ENCODE results near the gene EPC2. TPM values are rescaled to one million over a fixed set of nuclear protein-coding genes. Genes with fewer than 3 reads are reported as not detected.
A peak's percentile ranks its signal among the peaks of the same experiment; 100 is the strongest.

The EPC2 gene
- polyA plus RNA-seq, 6 donors from 2014 or later, result 2.2 to 4.4 (median 3.6) TPM

- Mint-ChIP-seq H3K27me3 (no peaks in the 10 kb centered on the region), H3K4me1 (peaks cover 73 to 92% (median 85%) of the 10 kb centered on the region in 3 donors), H3K4me3 (no peak overlapping the region), H3K27ac (peak overlapping the region in 2 of 6 donors; percentile 42 to 52), H3K36me3 (peaks cover 5 to 12% of the 10 kb centered on the region in 2 donors), H3K9me3 (peaks cover 0 to 3% (median 0%) of the 10 kb centered on the region in 7 donors)
- DNase-seq (no peak), ATAC-seq (ENCODE audit: low read depth in 2 of 2) (no peak)
These were observed 77.6 kb downstream of the EPC2 start for GRCh38 chr2:148721991-148722777.

- Mint-ChIP-seq H3K27me3 (no peaks in the 10 kb centered on the region), H3K4me1 (peaks cover 52 to 72% (median 67%) of the 10 kb centered on the region in 3 donors), H3K9me3 (peaks cover 0 to 4% (median 0%) of the 10 kb centered on the region in 7 donors), H3K27ac (peak overlapping the region in 2 of 6 donors; percentile 61 to 63), H3K4me3 (peak overlapping the region in 7 of 8 donors; percentile 3 to 73 (median 26)), H3K36me3 (peaks cover 0 to 5% of the 10 kb centered on the region in 2 donors)
- peak; percentile 40 for ATAC-seq (ENCODE audit: low read depth in 2 of 2)
- peak; percentile 12 for DNase-seq
These were observed 81.0 kb downstream of the EPC2 start for GRCh38 chr2:148725564-148725963.

GRCh38 chr2:148726228-148726627 lies 81.7 kb downstream of the EPC2 start:
- no peaks in the 10 kb centered on the region for H3K27me3 Mint-ChIP-seq
- peak overlapping the region in 3 of 8 donors; percentile 17 to 73 (median 42) for H3K4me3 Mint-ChIP-seq
- no peak overlapping the region for H3K27ac Mint-ChIP-seq
- ATAC-seq (ENCODE audit: low read depth in 2 of 2) (peak in 1 of 2 donors; percentile 25), DNase-seq (no peak)
- H3K9me3 Mint-ChIP-seq, result peaks cover 0 to 4% (median 0%) of the 10 kb centered on the region in 7 donors
- peaks cover 0 to 5% of the 10 kb centered on the region in 2 donors for H3K36me3 Mint-ChIP-seq
- H3K4me1 Mint-ChIP-seq, result peaks cover 45 to 70% (median 67%) of the 10 kb centered on the region in 3 donors

- H3K4me1 Mint-ChIP-seq, result peaks cover 25 to 45% (median 41%) of the 10 kb centered on the region in 3 donors
- H3K27me3 Mint-ChIP-seq, result no peaks in the 10 kb centered on the region
- H3K4me3 Mint-ChIP-seq, result no peak overlapping the region
- peaks cover 0 to 5% of the 10 kb centered on the region in 2 donors for H3K36me3 Mint-ChIP-seq
- ATAC-seq (ENCODE audit: low read depth in 2 of 2) (no peak), DNase-seq (no peak)
- H3K27ac Mint-ChIP-seq, result peak overlapping the region in 2 of 6 donors; percentile 5 to 52
- H3K9me3 Mint-ChIP-seq, result peaks cover 0 to 4% (median 0%) of the 10 kb centered on the region in 7 donors
These were observed 85.5 kb downstream of the EPC2 start for GRCh38 chr2:148730085-148730484.

- H3K36me3 Mint-ChIP-seq, result no peaks in the 10 kb centered on the region
- H3K27ac Mint-ChIP-seq, result peak overlapping the region in 4 of 6 donors; percentile 26 to 71 (median 48)
- H3K4me3 Mint-ChIP-seq, result no peak overlapping the region
- H3K4me1 Mint-ChIP-seq, result peaks cover 39 to 47% (median 46%) of the 10 kb centered on the region in 3 donors
- no peak for DNase-seq
- ATAC-seq (ENCODE audit: low read depth in 2 of 2), result no peak
- H3K9me3 Mint-ChIP-seq, result no peaks in the 10 kb centered on the region
- no peaks in the 10 kb centered on the region for H3K27me3 Mint-ChIP-seq
These were observed 93.2 kb downstream of the EPC2 start for GRCh38 chr2:148737742-148738141.

GRCh38 chr2:148739454-148740105 lies 95.0 kb downstream of the EPC2 start:
- H3K9me3 Mint-ChIP-seq, result no peaks in the 10 kb centered on the region
- peaks cover 43 to 53% (median 46%) of the 10 kb centered on the region in 3 donors for H3K4me1 Mint-ChIP-seq
- ATAC-seq (ENCODE audit: low read depth in 2 of 2) (peak; percentile 45 to 50), DNase-seq (no peak)
- H3K27ac Mint-ChIP-seq, result peak overlapping the region in 3 of 6 donors; percentile 5 to 73 (median 19)
- H3K4me3 Mint-ChIP-seq, result peak overlapping the region in 6 of 8 donors; percentile 1 to 76 (median 44)
- H3K27me3 Mint-ChIP-seq, result no peaks in the 10 kb centered on the region
- H3K36me3 Mint-ChIP-seq, result no peaks in the 10 kb centered on the region

- Mint-ChIP-seq H3K27me3 (no peaks in the 10 kb centered on the region), H3K27ac (peak overlapping the region in 1 of 6 donors; percentile 70), H3K4me1 (peaks cover 47 to 53% (median 52%) of the 10 kb centered on the region in 3 donors), H3K9me3 (no peaks in the 10 kb centered on the region), H3K36me3 (peaks cover 7 to 10% of the 10 kb centered on the region in 2 donors), H3K4me3 (peak overlapping the region in 1 of 8 donors; percentile 22)
- no peak for DNase-seq
- ATAC-seq (ENCODE audit: low read depth in 2 of 2), result no peak
These were observed 97.8 kb downstream of the EPC2 start for GRCh38 chr2:148742373-148742772.

- peak overlapping the region in 1 of 6 donors; percentile 65 for H3K27ac Mint-ChIP-seq
- H3K9me3 Mint-ChIP-seq, result no peaks in the 10 kb centered on the region
- H3K27me3 Mint-ChIP-seq, result no peaks in the 10 kb centered on the region
- no peak overlapping the region for H3K4me3 Mint-ChIP-seq
- DNase-seq (no peak), ATAC-seq (ENCODE audit: low read depth in 2 of 2) (no peak)
- H3K36me3 Mint-ChIP-seq, result peaks cover 7 to 18% of the 10 kb centered on the region in 2 donors
- peaks cover 29 to 35% (median 33%) of the 10 kb centered on the region in 3 donors for H3K4me1 Mint-ChIP-seq
These were observed 100.8 kb downstream of the EPC2 start for GRCh38 chr2:148745151-148745851.

- no peak for ATAC-seq (ENCODE audit: low read depth in 2 of 2)
- peak overlapping the region in 1 of 8 donors; percentile 5 for H3K4me3 Mint-ChIP-seq
- no peaks in the 10 kb centered on the region for H3K9me3 Mint-ChIP-seq
- H3K4me1 Mint-ChIP-seq, result peaks cover 19 to 28% (median 24%) of the 10 kb centered on the region in 3 donors
- H3K36me3 Mint-ChIP-seq, result peaks cover 7 to 18% of the 10 kb centered on the region in 2 donors
- H3K27ac Mint-ChIP-seq, result peak overlapping the region in 2 of 6 donors; percentile 14 to 51
- H3K27me3 Mint-ChIP-seq, result no peaks in the 10 kb centered on the region
- no peak for DNase-seq
These were observed 102.4 kb downstream of the EPC2 start for GRCh38 chr2:148746973-148747372.

- DNase-seq, result no peak
These were observed 107.4 kb downstream of the EPC2 start for GRCh38 chr2:148751907-148752306.

GRCh38 chr2:148752977-148753376 lies 108.4 kb downstream of the EPC2 start:
- Mint-ChIP-seq H3K4me1 (peaks cover 2 to 10% (median 8%) of the 10 kb centered on the region in 3 donors), H3K4me3 (no peak overlapping the region), H3K9me3 (no peaks in the 10 kb centered on the region), H3K27me3 (no peaks in the 10 kb centered on the region), H3K27ac (peak overlapping the region in 1 of 6 donors; percentile 24), H3K36me3 (peaks cover 4 to 13% of the 10 kb centered on the region in 2 donors)
- ATAC-seq (ENCODE audit: low read depth in 2 of 2), result no peak
- DNase-seq, result no peak

More at GRCh38 chr2:148751907-148752306, 107.4 kb downstream of the EPC2 start:
- Mint-ChIP-seq H3K4me3 (no peak overlapping the region), H3K4me1 (peaks cover 11 to 19% (median 17%) of the 10 kb centered on the region in 3 donors), H3K36me3 (peaks cover 4 to 21% of the 10 kb centered on the region in 2 donors), H3K27ac (no peak overlapping the region), H3K9me3 (no peaks in the 10 kb centered on the region), H3K27me3 (no peaks in the 10 kb centered on the region)
- no peak for ATAC-seq (ENCODE audit: low read depth in 2 of 2)

GRCh38 chr2:148754864-148755263 lies 110.3 kb downstream of the EPC2 start:
- no peaks in the 10 kb centered on the region for H3K27me3 Mint-ChIP-seq
- peak overlapping the region in 1 of 6 donors; percentile 74 for H3K27ac Mint-ChIP-seq
- no peak for ATAC-seq (ENCODE audit: low read depth in 2 of 2)
- no peak overlapping the region for H3K4me3 Mint-ChIP-seq
- peaks cover 4 to 11% of the 10 kb centered on the region in 2 donors for H3K36me3 Mint-ChIP-seq
- H3K9me3 Mint-ChIP-seq, result no peaks in the 10 kb centered on the region
- H3K4me1 Mint-ChIP-seq, result peaks cover 3 to 9% (median 6%) of the 10 kb centered on the region in 3 donors
- no peak for DNase-seq
